GM12878 (cell line): ENCODE data around the gene DMRT1. TPM values are rescaled to one million over a fixed set of nuclear protein-coding genes. Genes with fewer than 3 reads are reported as not detected.

ENCODE experiments used
- ATAC-seq: fragments of 200-7000 bp; cut with Tn5 transposase; 3 replicates; pipeline ENCODE4 v1.9.1; 2020; ENCODE audit warnings: mild to moderate bottlenecking, moderate library complexity
- BruUV-seq: library from RNA; stranded (reverse); fragments of 400-500 nt; replicated peaks from 2 replicates; lab custom pipeline; 2021; lab: Mats Ljungman, UMichigan
- CTCF ChIA-PET: fragments of 300-600 bp; sonication (Branson Sonifier 250); formaldehyde crosslinking; extraction: SDS; loops from one replicate; lab custom pipeline; 2021; ENCODE audit warnings: inconsistent platforms; lab: Yijun Ruan, JAX
- POLR2A ChIA-PET: fragments of 350-600 bp; formaldehyde crosslinking; extraction: SDS; loops from one replicate; lab custom pipeline; 2021; ENCODE audit warnings: inconsistent platforms; lab: Charles Lee
- RAD21 ChIA-PET: fragments of 300-600 bp; sonication (Branson Sonifier 250); formaldehyde crosslinking; loops from one replicate; lab custom pipeline; 2023; ENCODE audit warnings: antibody characterized with exemption; ENCODE audit not compliant: unreplicated experiment; lab: Charles Lee
- SMC1A ChIA-PET: fragments of 300-600 bp; sonication (Branson Sonifier 250); formaldehyde crosslinking; loops from one replicate; lab custom pipeline; 2023; ENCODE audit not compliant: unreplicated experiment, uncharacterized antibody; lab: Charles Lee
- DNase-seq: peaks from one replicate; pipeline ENCODE4 v3.0.0-alpha.2; 2011; ENCODE audit warnings: low read depth, low spot score
- FAIRE-seq: peaks from 3 replicates; lab custom pipeline; 2011; peaks lifted over from hg19 to GRCh38; lab: Jason Lieb, UNC
- H2AFZ ChIP-seq: 2 replicates; pipeline ENCODE4 v1.6.0; 2011; ENCODE audit warnings: low read depth, low read length, control low read depth; ENCODE audit not compliant: control insufficient read depth
- H3K27ac ChIP-seq: 2 replicates; pipeline ENCODE4 v1.5.1; 2011; ENCODE audit warnings: control low read depth; ENCODE audit not compliant: control insufficient read depth, insufficient read depth
- H3K27me3 ChIP-seq, 2 experiments: replicated peaks in 1 of 2; 2 replicates each; pipeline versions ENCODE4 v1.6.0 to v1.6.1; 2011; ENCODE audit warnings: low read length in 1 of 2; ENCODE audit not compliant: control insufficient read depth in 2 of 2, insufficient read depth in 2 of 2
- H3K36me3 ChIP-seq, 2 experiments: 2 replicates each; pipeline ENCODE4 v1.5.1; 2011; ENCODE audit warnings: low read length in 1 of 2; ENCODE audit not compliant: control insufficient read depth in 2 of 2, insufficient read depth in 2 of 2
- H3K4me1 ChIP-seq: 2 replicates; pipeline ENCODE4 v1.6.1; 2011; ENCODE audit warnings: mild to moderate bottlenecking, low read length, moderate library complexity, mixed read lengths; ENCODE audit not compliant: control insufficient read depth, insufficient read depth
- H3K4me2 ChIP-seq: 2 replicates; pipeline ENCODE4 v1.6.0; 2011; ENCODE audit warnings: control low read depth; ENCODE audit not compliant: control insufficient read depth, insufficient read depth
- H3K4me3 ChIP-seq: fragments of 200-600 bp; sonication (generic); 2 replicates; pipeline ENCODE4 v1.5.1; 2016
- H3K79me2 ChIP-seq: 2 replicates; pipeline ENCODE4 v1.6.0; 2011; ENCODE audit warnings: low read length; ENCODE audit not compliant: control insufficient read depth, insufficient read depth
- H3K9ac ChIP-seq: 2 replicates; pipeline ENCODE4 v1.8.0; 2011; ENCODE audit warnings: low read length, control low read depth, mixed read lengths; ENCODE audit not compliant: control insufficient read depth, insufficient read depth
- H3K9me3 ChIP-seq: replicated peaks from 3 replicates; pipeline ENCODE4 v1.5.1; 2011; ENCODE audit warnings: mild to moderate bottlenecking, low read length; ENCODE audit not compliant: control insufficient read depth, insufficient read depth
- H4K20me1 ChIP-seq: 2 replicates; pipeline ENCODE4 v1.6.0; 2011; ENCODE audit not compliant: control insufficient read depth, insufficient read depth
- CBFB ChIP-seq: IDR thresholded peaks from 2 replicates; pipeline ENCODE4 v1.6.1; 2016; ENCODE audit warnings: antibody characterized with exemption, low read depth
- EZH2 ChIP-seq: IDR thresholded peaks from 2 replicates; pipeline ENCODE4 v1.6.1; 2012; ENCODE audit warnings: low read depth, mild to moderate bottlenecking, control low read depth, inconsistent platforms, low read length, borderline replicate concordance; ENCODE audit not compliant: control insufficient read depth
- NFYB ChIP-seq: IDR thresholded peaks from 2 replicates; pipeline ENCODE4 v1.6.1; 2011; ENCODE audit warnings: low read depth, mild to moderate bottlenecking, low read length, improper control_type of control experiment, moderate library complexity; ENCODE audit not compliant: insufficient read depth
- SUPT20H ChIP-seq: IDR thresholded peaks from 2 replicates; pipeline ENCODE4 v1.6.1; 2011; ENCODE audit warnings: low read depth, mild to moderate bottlenecking, low read length, moderate library complexity, borderline replicate concordance; ENCODE audit not compliant: control insufficient read depth
- TCF12 ChIP-seq: IDR thresholded peaks from 2 replicates; pipeline ENCODE4 v1.6.1; 2011; ENCODE audit warnings: low read depth, mild to moderate bottlenecking, low read length
- WGBS: methylation state at CpG from one replicate; pipeline ENCODE4 v1.1.6; 2016; ENCODE audit warnings: low lambda C conversion rate; ENCODE audit not compliant: insufficient replicate concordance, insufficient coverage; ENCODE audit errors: missing lambda C conversion rate; 5-methylcytosine and 5-hydroxymethylcytosine counted together
- in situ Hi-C: fragments of 300-500 bp; cut with MboI; formaldehyde crosslinking; loops from 9 replicates; pipeline ENCODE4 v1.14.3; 2018; ENCODE audit warnings: mixed read lengths
- intact Hi-C: fragments of 100-400 bp; cut with micrococcal nuclease; formaldehyde crosslinking; loops from one replicate; pipeline ENCODE4 v1.14.2; 2022; ENCODE audit not compliant: unreplicated experiment
- polyA plus RNA-seq, 11 experiments: library from polyadenylated mRNA; depleted of rRNA in 4 of 11; unstranded in 6 of 11; stranded (reverse) in 5 of 11; fragments of >200 nt; fragmentation: Nextera tagmentation in 4 of 11; fragmentation: Illumina TruSeq in 1 of 11; extraction: Ambion mirVana in 4 of 11; extraction: Trizol in 1 of 11; gene quantifications; 1 replicate in 1 of 11; 2 replicates in 10 of 11; pipeline versions ENCODE4 v1.2.1 to v1.2.3, GENCODE V29; 2011 to 2016; ENCODE audit warnings: inconsistent platforms in 2 of 11, missing spikeins in 2 of 11, low read depth in 1 of 11
- total RNA-seq, 4 experiments: library from RNA; depleted of rRNA in 3 of 4; stranded (reverse); fragments of >200 nt in 3 of 4; fragmentation: Illumina TruSeq in 1 of 4; extraction: Trizol in 1 of 4; gene quantifications; 2 replicates each; pipeline versions ENCODE4 v1.2.1 to v1.2.3, GENCODE V29; 2013 to 2021
- TF ChIP-seq, protein P1 (sequence below): fragments of 450-650 bp; IDR thresholded peaks from 2 replicates; pipeline ENCODE4 v1.6.1; 2016; ENCODE audit warnings: mild to moderate bottlenecking, moderate library complexity, borderline replicate concordance

DMRT1 gene
- total and polyA plus RNA-seq, 10 of the 15 experiments (the other 5 are each of a cell fraction or from before 2014, with no cell fraction given), result 0.06 to 1.9 (median 0.24) TPM

DNA sequence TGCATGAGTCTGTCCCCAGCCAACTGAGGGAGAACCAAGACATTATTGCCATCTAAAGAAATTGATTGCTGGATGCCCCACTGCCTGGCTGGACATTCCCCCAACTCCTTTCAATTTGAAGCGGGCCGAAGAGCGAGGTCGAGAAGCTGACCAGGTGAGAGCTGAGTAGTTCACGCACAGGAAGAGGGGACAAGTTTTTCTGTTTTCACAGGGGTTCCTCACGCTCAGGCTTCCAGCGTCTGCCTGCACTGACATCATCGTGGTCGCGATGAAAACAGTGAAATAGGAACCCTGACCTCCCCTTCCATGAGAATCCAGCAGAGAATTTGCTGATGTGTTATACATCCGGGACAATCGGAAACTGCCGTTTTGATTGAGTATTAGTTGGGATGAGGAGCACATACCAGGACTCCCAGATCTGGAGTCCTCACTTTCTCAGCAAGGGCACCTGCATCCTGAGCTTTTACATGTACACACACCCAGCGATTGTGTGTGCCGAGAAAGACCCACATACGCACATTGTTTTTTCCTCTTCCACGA is 131.9 kb downstream of the DMRT1 start (continued):
- TF ChIP-seq, protein P1, sequence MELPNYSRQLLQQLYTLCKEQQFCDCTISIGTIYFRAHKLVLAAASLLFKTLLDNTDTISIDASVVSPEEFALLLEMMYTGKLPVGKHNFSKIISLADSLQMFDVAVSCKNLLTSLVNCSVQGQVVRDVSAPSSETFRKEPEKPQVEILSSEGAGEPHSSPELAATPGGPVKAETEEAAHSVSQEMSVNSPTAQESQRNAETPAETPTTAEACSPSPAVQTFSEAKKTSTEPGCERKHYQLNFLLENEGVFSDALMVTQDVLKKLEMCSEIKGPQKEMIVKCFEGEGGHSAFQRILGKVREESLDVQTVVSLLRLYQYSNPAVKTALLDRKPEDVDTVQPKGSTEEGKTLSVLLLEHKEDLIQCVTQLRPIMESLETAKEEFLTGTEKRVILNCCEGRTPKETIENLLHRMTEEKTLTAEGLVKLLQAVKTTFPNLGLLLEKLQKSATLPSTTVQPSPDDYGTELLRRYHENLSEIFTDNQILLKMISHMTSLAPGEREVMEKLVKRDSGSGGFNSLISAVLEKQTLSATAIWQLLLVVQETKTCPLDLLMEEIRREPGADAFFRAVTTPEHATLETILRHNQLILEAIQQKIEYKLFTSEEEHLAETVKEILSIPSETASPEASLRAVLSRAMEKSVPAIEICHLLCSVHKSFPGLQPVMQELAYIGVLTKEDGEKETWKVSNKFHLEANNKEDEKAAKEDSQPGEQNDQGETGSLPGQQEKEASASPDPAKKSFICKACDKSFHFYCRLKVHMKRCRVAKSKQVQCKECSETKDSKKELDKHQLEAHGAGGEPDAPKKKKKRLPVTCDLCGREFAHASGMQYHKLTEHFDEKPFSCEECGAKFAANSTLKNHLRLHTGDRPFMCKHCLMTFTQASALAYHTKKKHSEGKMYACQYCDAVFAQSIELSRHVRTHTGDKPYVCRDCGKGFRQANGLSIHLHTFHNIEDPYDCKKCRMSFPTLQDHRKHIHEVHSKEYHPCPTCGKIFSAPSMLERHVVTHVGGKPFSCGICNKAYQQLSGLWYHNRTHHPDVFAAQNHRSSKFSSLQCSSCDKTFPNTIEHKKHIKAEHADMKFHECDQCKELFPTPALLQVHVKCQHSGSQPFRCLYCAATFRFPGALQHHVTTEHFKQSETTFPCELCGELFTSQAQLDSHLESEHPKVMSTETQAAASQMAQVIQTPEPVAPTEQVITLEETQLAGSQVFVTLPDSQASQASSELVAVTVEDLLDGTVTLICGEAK, result no peak
- no peak for TF ChIP-seq NFYB
- TF ChIP-seq SUPT20H, result no peak

- no peaks in the 10 kb centered on the region for H3K79me2 ChIP-seq
- TF ChIP-seq EZH2 (0 out of 2 replicates have a peak, but pooled peaks have one; percentile 56), TCF12 (no peak), CBFB (no peak)
- H3K27me3 ChIP-seq, result peaks cover 25 to 50% of the 10 kb centered on the region in 2 experiments
- no peaks in the 10 kb centered on the region for H3K36me3 ChIP-seq
- no peak for DNase-seq
- no peak for ATAC-seq
- intact Hi-C loops, result no loop called here
- no peaks in the 10 kb centered on the region for H3K4me1 ChIP-seq
- CTCF ChIA-PET, result interaction anchor here (0.6 to 1.5 kb wide), 4 partner anchors 35 to 614 kb away, joined by 3 to 4 read pairs (median 4); no protein-coding TSS in a partner anchor
- H2AFZ ChIP-seq, result no peak overlapping the region
- POLR2A ChIA-PET, result interaction anchor here (0.6 kb wide), 1 partner anchor 218 kb away, joined by 3 read pairs; no protein-coding TSS in a partner anchor
- in situ Hi-C loops, result no loop called here
- SMC1A ChIA-PET, result interaction anchor here (1.2 kb wide), 1 partner anchor 71 kb away, joined by 3 read pairs; no protein-coding TSS in a partner anchor
- H3K9ac ChIP-seq, result no peak overlapping the region
- FAIRE-seq, result no peak
- H4K20me1 ChIP-seq, result no peaks in the 10 kb centered on the region; the same call in 1 of the 2 replicates
- no TSS peak for BruUV-seq
- RAD21 ChIA-PET, result no interaction called here
- H3K9me3 ChIP-seq, result peaks cover 4% of the 10 kb centered on the region; the same call in 2 of the 3 replicates
- 26% methylated on average over 29 of the region's 29 CpGs for WGBS
- H3K27ac ChIP-seq, result no peak overlapping the region
- H3K4me3 ChIP-seq, result no peak overlapping the region
- H3K4me2 ChIP-seq, result no peak overlapping the region
Measured at GRCh38 chr9:974031-974995, 132.8 kb downstream of the DMRT1 start.
